Measurements from ENCODE around the gene CDH4.

DNA sequence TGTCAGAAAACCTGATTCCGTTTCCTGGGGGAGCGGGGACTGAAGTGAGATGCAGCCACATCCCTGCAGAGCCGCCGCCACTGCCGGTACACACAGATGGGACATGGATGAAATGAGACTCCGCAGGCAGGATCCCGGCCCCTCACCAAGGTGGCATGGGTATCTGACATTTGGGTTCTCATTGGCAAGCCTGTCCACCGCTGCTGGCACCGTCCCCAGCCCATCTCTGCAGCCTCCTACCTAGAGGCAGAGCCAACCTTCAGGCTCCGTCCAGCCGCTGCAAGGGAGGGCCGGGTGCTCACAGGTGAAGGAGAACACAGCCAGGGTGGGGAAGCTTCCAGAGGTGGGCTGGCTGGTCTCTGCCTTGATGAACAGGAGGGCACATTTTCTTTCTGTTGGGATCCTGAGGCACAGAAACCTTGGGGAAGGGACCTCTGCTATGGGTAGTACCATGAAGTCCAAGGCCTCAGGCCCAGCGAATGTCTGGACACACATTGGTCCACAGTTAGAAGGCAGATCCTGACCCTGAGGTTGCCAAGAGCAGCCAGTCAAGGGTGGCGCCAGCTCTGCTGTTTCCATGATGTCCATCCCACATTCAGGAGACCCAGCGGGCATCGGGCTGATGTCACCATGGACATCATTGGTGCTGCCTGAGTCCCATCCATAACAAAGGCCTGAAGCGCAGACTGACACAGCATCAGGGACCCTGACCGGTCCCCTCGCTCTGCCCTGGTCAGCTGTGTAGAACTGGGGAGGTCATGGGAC, 636.2 kb downstream of the CDH4 start:
- TF ChIP-seq, protein P1, sequence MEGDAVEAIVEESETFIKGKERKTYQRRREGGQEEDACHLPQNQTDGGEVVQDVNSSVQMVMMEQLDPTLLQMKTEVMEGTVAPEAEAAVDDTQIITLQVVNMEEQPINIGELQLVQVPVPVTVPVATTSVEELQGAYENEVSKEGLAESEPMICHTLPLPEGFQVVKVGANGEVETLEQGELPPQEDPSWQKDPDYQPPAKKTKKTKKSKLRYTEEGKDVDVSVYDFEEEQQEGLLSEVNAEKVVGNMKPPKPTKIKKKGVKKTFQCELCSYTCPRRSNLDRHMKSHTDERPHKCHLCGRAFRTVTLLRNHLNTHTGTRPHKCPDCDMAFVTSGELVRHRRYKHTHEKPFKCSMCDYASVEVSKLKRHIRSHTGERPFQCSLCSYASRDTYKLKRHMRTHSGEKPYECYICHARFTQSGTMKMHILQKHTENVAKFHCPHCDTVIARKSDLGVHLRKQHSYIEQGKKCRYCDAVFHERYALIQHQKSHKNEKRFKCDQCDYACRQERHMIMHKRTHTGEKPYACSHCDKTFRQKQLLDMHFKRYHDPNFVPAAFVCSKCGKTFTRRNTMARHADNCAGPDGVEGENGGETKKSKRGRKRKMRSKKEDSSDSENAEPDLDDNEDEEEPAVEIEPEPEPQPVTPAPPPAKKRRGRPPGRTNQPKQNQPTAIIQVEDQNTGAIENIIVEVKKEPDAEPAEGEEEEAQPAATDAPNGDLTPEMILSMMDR (IDR thresholded peaks at IDR 0.05; ENCODE audit: insufficient read depth, low read length) = no peak
- no peak for TF ChIP-seq POLR2AphosphoS5 (IDR thresholded peaks at IDR 0.05; ENCODE audit: low read depth)
